PC-3 (cell line): ENCODE results near the gene TBC1D32. TPM values are rescaled to one million over a fixed set of nuclear protein-coding genes. Genes with fewer than 3 reads are reported as not detected.

ENCODE experiments used
- ATAC-seq: fragments of 200-7000 bp; cut with Tn5 transposase; 2 replicates; pipeline ENCODE4 v1.9.1; 2020; ENCODE audit warnings: mild to moderate bottlenecking, moderate library complexity
- BruUV-seq: library from RNA; stranded (reverse); fragments of 400-500 nt; replicated peaks from 2 replicates; lab custom pipeline; 2021; lab: Mats Ljungman, UMichigan
- CTCF ChIA-PET: fragments of 300-600 bp; sonication (Branson Sonifier 250); formaldehyde crosslinking; loops from one replicate; lab custom pipeline; 2022; ENCODE audit warnings: antibody characterized with exemption; lab: Charles Lee
- POLR2A ChIA-PET: fragments of 300-600 bp; sonication (Branson Sonifier 250); formaldehyde crosslinking; loops from one replicate; lab custom pipeline; 2022; ENCODE audit warnings: antibody characterized with exemption; ENCODE audit not compliant: unreplicated experiment; lab: Charles Lee
- DNase-seq: peaks from one replicate; pipeline ENCODE4 v3.0.0-alpha.2; 2015
- H2AFZ ChIP-seq: fragments of 300-600 bp; sonication (generic); 2 replicates; pipeline ENCODE4 v1.6.0; 2016; ENCODE audit warnings: antibody characterized with exemption, low read length
- H3F3A ChIP-seq: fragments of 300-600 bp; sonication (generic); one replicate; pipeline ENCODE4 v1.6.0; 2017; ENCODE audit warnings: antibody characterized with exemption, low read length, control low read depth, mild to moderate bottlenecking; ENCODE audit not compliant: unreplicated experiment
- H3K27ac ChIP-seq: fragments of 300-600 bp; sonication (generic); 2 replicates; pipeline ENCODE4 v1.5.1; 2016; ENCODE audit warnings: mild to moderate bottlenecking, low read length
- H3K27me3 ChIP-seq: fragments of 300-600 bp; sonication (generic); 2 replicates; pipeline ENCODE4 v1.6.1; 2016; ENCODE audit warnings: low read length, mixed read lengths
- H3K36me3 ChIP-seq: fragments of 300-600 bp; sonication (generic); 2 replicates; pipeline ENCODE4 v1.6.1; 2016; ENCODE audit warnings: low read depth, mixed run types, low read length, mixed read lengths
- H3K4me1 ChIP-seq: fragments of 300-600 bp; sonication (generic); 2 replicates; pipeline ENCODE4 v1.5.1; 2016; ENCODE audit warnings: low read length; ENCODE audit not compliant: insufficient read depth
- H3K4me2 ChIP-seq: fragments of 300-600 bp; sonication (generic); 2 replicates; pipeline ENCODE4 v1.6.0; 2016; ENCODE audit warnings: low read length
- H3K4me3 ChIP-seq: fragments of 300-600 bp; sonication (generic); 2 replicates; pipeline ENCODE4 v1.5.1; 2016; ENCODE audit warnings: mild to moderate bottlenecking, low read length, mixed read lengths
- H3K79me2 ChIP-seq: fragments of 300-600 bp; sonication (generic); 2 replicates; pipeline ENCODE4 v1.6.1; 2017; ENCODE audit warnings: low read length, mixed read lengths
- H3K9ac ChIP-seq: fragments of 300-600 bp; sonication (generic); 2 replicates; pipeline ENCODE4 v1.6.0; 2016; ENCODE audit warnings: mild to moderate bottlenecking, low read length
- H3K9me2 ChIP-seq: fragments of 300-600 bp; sonication (generic); replicated peaks from 2 replicates; pipeline ENCODE4 v1.6.1; 2016; ENCODE audit warnings: mixed run types, low read length, mixed read lengths
- H3K9me3 ChIP-seq: fragments of 300-600 bp; sonication (generic); 2 replicates; pipeline ENCODE4 v1.6.1; 2016; ENCODE audit warnings: low read length, mixed read lengths
- H4K20me1 ChIP-seq: fragments of 300-600 bp; sonication (generic); 2 replicates; pipeline ENCODE4 v1.6.1; 2016; ENCODE audit warnings: low read length, mixed read lengths
- CTCF ChIP-seq: fragments of 300-600 bp; sonication (generic); conservative IDR thresholded peaks from 2 replicates; pipeline ENCODE4 v1.5.1; 2017; ENCODE audit warnings: antibody characterized with exemption, low read depth, mild to moderate bottlenecking, low read length
- EZH2 ChIP-seq: fragments of 300-600 bp; sonication (generic); IDR thresholded peaks from one replicate; pipeline ENCODE4 v1.6.1; 2017; ENCODE audit warnings: antibody characterized with exemption, mild to moderate bottlenecking, low read length; ENCODE audit not compliant: unreplicated experiment
- EZH2phosphoT487 ChIP-seq: fragments of 300-600 bp; sonication (generic); IDR thresholded peaks from 2 replicates; pipeline ENCODE4 v1.6.1; 2018; ENCODE audit warnings: mild to moderate bottlenecking, antibody characterized with exemption, low read length, borderline replicate concordance
- intact Hi-C: fragments of 100-400 bp; cut with micrococcal nuclease; formaldehyde crosslinking; loops from 2 replicates; pipeline ENCODE4 v1.9.0; 2023
- total RNA-seq: library from RNA; depleted of rRNA; stranded (reverse); fragments of >200 nt; gene quantifications from 2 replicates; pipeline ENCODE4 v1.2.3, GENCODE V29; 2014; rRNA removed

Gene TBC1D32
- total RNA-seq, 1 experiment from 2014 or later: 2.7 TPM

DNA sequence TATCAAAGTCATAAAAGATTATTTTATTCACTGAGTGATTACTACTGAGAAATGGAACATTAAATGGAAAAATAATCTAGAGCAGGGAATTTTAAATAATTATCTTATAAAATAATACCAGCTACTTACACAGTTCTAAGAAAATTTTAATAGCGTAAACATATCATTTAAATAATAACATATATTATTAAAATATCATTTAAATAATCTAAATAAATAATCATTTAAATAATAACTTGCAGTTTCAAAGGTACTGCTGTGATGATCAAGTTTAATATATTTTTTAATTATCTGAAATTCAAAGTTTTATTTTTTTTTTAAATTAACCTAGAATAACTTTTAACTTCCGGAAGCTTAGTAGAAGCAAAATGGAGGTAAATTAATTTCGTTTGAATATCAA is 301.2 kb downstream of the TBC1D32 start:
- ChIA-PET CTCF (no interaction called here), POLR2A (no interaction called here)
- H3F3A ChIP-seq: no peaks in the 10 kb centered on the region
- H3K4me2 ChIP-seq: no peak overlapping the region
- no peaks in the 10 kb centered on the region for H3K27me3 ChIP-seq
- DNase-seq (no peak), ATAC-seq (no peak)
- H3K4me3 ChIP-seq: no peak overlapping the region
- no TSS peak for BruUV-seq
- intact Hi-C loops: no loop called here
- H3K9me2 ChIP-seq: no peaks in the 10 kb centered on the region
- no peaks in the 10 kb centered on the region for H3K79me2 ChIP-seq
- H3K9me3 ChIP-seq: no peaks in the 10 kb centered on the region
- TF ChIP-seq EZH2phosphoT487 (no peak), CTCF (no peak), EZH2 (no peak)
- no peaks in the 10 kb centered on the region for H3K36me3 ChIP-seq
- no peak overlapping the region for H3K9ac ChIP-seq
- H3K4me1 ChIP-seq: no peaks in the 10 kb centered on the region
- H2AFZ ChIP-seq: no peak overlapping the region
- no peaks in the 10 kb centered on the region for H4K20me1 ChIP-seq
- no peak overlapping the region for H3K27ac ChIP-seq

- H3K4me1 ChIP-seq: no peaks in the 10 kb centered on the region
- ChIA-PET POLR2A (no interaction called here), CTCF (no interaction called here)
- H3K4me3 ChIP-seq: no peak overlapping the region
- DNase-seq (no peak), ATAC-seq (no peak)
- no peak overlapping the region for H3K27ac ChIP-seq
- H3F3A ChIP-seq: no peaks in the 10 kb centered on the region
- no peaks in the 10 kb centered on the region for H3K79me2 ChIP-seq
- H3K9me2 ChIP-seq: no peaks in the 10 kb centered on the region
- H2AFZ ChIP-seq: no peak overlapping the region
- no peaks in the 10 kb centered on the region for H3K9me3 ChIP-seq
- no TSS peak for BruUV-seq
- TF ChIP-seq EZH2 (no peak), CTCF (no peak), EZH2phosphoT487 (no peak)
- H3K36me3 ChIP-seq: no peaks in the 10 kb centered on the region
- no peaks in the 10 kb centered on the region for H3K27me3 ChIP-seq
- H3K9ac ChIP-seq: no peak overlapping the region
- intact Hi-C loops: no loop called here
- H4K20me1 ChIP-seq: no peaks in the 10 kb centered on the region
- H3K4me2 ChIP-seq: no peak overlapping the region
Observed at GRCh38 chr6:121032268-121033006, 301.8 kb downstream of the TBC1D32 start.

Other genes with a start within 250 kb of the TBC1D32 start
- 14.0 and 15.2 TPM in 2 replicates for gene GJA1, start 101.2 kb upstream of the TBC1D32 start, total RNA-seq